Activated CD4-positive, CD25-positive, alpha-beta regulatory T cell treated with anti-CD3 and anti-CD28 coated beads, Interleukin-2, amount 50 U/mL, for 24 hours (primary cell): ENCODE measurements around the gene TNFRSF25.
"Not testable (repeated sequence)": the region's sequence is repeated elsewhere in the genome, so short reads cannot be mapped to it uniquely, and the experiment has no call there.

Source experiments
- ATAC-seq, 2 donors: fragments of 150-1000 bp; cut with Tn5 transposase; one replicate each; pipeline ENCODE4 v1.10.0; 2021; ENCODE audit warnings: mild to moderate bottlenecking in 1 of 2, moderate library complexity in 1 of 2

Gene TNFRSF25

DNA sequence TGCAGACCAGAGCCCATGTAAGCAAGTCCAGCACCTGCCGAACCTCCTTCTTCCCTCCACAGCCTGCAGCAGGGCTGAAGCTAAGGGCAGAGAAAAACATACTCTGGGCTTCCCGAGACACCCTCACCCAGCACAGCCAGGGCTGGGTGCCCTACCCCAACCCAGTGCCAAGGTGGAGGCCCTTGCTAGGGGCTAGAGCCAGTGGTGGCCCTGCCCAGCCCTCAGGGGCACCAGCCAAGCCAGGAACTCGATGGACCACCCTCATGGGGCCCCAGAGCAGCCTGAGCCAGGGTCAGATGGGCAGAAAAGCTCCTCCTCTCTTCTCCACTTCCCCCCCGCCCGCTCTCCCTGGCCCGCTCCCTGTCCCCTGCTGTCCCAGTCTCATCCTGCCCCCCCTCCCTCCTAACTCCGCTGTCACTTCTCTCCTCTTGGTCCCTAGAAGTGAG lies 15.9 kb downstream of the TNFRSF25 start:
- ATAC-seq: no peak

DNA sequence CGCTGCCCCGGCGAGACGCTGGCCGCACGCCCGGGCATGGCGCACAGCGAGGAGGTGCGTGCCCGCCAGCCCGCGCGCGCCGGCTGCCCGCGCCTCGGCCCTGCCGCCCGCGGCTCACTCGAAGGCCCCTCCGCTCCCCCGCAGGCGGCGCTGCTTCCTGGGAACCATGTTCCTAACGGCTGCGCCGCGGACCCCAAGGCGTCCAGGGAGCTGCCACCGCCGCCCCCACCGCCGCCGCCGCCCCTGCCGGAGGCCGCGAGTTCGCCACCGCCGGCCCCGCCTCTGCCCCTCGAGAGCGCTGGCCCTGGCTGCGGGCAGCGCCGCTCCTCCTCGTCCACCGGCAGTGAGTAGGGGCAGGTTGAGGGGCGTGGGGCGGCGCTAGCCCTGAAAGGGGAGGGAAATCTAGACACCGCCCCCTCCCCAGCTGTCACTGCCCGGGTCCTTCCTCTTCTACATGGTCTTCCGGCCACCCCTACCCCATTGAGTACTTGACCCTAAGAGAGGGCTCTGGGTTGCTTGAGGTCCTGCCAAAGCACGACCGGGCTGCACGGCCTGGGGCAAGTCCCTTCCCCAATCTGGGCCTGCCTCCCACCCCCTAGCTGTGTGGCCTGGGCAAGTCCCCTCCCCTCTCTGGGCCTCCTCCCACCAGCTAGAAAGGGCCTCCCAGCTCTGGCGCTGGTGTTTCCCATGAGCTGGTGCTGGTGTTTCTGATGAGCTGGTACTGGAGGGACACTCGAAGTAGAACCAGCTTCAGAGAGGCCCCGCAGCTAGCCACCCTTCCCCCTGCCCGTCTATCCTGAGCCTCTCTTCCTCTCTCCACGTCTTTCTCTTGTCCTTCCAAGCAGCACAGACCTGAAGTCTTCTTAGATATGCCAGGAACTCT lies 17.0 kb downstream of the TNFRSF25 start:
- peak; percentile 14 to 33 for ATAC-seq

DNA sequence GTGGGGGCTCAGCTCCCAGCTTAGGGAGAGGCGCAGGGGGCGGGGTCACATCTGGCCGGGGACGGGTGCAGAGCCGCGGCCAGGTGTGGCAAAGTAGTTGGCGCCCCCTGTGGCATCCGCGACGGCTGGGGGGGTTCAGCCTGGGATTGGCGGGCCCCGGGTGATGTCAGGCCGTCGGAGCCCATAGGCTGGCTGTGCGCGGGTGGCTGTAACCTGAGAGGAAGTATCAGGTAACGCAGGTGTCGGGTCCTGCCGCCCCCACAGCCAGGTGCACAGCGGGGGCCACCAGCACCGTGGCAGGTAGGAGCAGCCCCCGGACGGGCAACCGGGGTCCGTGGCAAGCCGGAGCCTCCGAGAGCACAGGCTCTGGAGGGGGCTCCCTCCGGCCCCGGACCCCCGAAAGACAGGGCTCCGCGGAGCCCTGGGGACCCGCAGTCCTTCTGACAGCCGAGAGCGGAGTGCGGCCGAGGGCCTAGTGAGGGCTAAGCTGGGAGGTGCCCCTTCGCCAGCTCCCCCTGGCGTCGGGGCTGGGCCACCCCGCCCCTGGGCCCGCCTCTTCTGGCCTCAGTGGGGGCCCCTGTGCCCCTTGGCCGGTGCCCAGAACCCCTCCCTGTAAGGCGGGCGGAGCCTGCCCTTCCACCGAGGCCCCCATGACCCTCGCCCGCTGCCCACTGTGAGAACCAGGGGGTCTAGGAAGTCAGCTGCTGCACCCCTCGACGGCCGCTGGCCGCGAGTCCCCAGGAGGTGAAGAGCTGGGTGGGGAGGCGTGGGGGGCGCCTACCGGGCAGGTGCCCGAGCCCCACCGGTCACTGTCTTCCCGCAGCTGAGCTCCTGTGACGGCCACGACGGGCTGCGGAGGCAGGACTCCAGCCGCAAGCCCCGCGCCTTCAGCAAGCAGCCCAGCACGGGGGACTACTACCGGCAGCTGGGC lies 17.9 kb downstream of the TNFRSF25 start:
- ATAC-seq: peak; percentile 26 to 37

DNA sequence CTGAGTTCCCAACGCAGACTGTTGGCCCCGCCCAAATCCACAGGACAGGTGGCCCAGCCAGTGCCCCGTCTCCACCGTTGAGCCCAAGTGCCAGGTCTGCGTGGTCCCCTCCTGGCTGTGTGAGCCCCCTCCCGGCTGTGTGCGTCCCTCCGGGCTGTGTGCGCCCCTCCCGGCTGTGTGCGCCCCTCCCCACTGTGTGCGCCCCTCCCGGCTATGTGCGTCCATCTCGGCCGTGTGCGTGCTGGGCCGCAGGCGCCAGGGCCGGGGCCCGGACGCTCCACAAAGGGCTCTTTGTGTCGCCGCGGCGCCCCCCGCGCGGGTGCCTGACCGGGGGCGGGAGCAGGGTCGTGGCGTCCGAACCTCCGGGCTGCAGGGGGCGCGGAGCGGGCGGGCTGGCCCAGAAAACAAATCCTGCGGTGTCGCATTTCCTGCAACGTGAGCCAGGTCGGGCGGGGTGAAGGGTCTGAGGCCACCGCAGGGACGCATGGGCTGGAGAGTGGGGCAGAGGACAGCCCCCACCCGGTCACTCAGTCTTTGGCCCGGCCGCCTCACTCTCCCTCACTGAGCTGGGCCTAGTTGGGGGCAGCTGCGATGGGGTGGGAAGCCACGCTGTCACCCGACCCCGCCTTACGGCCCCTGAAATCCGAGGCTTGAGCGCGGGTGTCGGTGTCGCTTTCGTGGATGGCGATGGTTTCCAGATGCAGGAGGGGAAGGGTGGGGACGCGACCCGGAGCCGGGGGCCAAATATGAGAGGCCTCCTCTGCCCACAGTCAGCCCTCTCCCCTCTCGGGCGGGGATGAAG lies 18.8 kb downstream of the TNFRSF25 start:
- no peak for ATAC-seq

DNA sequence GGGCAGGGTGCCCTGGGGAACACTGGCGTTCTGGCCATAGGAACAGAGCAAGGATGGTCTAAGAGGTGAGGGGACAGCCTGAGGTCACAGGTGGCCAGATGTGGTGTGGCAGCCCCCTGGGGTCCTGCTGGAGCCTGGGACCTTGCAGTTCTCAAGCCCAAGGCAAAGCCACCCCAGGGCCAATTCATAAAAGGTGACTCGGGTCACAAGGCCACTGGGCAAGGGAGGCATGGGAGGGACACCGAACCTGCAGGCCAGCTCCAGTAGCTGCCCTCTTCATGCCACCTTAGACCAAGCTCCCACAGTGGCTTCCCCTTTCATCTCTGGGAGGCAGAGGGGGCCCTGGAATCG lies 19.3 kb downstream of the TNFRSF25 start:
- ATAC-seq: no peak

DNA sequence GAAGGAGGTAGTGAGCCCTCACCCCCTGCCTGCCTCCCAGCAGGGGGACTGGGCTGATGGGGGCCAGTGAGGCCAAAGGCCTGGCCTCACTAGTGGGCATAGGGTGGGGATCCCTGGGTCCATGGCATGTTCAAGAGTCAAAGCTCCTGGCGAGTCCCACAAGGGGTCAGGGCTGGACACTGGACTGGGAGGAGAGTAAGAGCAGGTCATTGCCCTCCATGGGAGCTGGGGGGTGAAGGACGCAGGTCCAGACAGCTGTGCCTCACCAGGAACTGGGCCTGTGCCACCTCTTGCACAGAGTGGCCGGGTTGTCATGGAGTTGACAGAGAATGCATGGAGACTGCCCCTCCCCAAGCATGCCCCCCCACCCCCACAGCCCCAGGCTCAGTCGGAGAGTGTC lies 20.0 kb downstream of the TNFRSF25 start:
- not testable (repeated sequence) for ATAC-seq

DNA sequence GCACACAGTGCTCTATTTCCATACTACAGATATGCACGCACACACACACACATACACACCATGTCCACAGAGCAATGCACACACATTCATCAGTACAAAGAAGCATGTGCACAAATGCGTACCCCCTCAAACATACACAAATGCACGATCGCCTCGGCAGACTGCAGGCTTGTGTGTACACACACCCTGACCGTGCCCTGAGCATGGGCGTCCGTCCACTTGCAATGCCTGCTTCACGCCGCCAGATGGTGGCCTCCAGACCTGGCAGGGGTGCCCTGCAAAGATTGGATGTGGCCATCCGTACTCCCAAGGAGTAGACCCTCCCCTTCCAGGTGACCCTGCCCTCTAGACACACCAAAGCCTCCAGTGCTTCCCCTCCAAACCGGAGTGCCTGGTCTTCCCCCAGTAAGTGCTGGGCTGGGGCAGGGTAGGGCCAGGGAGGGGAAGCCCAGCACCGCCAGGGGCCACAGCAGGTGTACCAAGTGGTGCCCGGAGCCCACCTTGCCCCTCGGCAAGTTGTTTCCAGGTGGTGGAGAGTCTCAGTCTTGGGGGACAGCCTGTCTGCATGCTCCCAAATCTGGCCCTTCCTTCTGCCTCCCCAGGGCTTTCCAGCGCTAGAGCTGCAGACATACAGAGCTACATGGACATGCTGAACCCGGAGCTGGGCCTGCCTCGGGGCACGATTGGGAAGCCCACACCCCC lies 20.8 kb downstream of the TNFRSF25 start:
- no peak for ATAC-seq

DNA sequence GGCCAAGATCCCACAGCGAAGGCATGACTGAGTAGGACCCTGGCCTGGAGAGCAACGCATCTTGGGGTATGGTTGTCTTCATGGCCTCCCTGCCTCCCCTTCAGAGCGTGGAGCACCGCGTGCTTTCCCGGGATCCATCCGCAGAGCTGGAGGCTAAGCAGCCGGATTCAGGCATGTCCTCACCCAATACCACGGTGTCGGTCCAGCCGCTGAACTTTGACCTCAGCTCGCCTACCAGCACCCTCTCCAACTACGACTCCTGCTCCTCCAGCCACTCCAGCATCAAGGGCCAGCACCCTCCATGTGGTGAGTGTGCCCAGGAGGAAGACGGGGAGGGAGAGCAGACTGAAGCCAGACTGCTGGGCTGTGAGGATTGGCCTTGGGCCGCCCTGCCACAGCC lies 21.6 kb downstream of the TNFRSF25 start:
- ATAC-seq: no peak

DNA sequence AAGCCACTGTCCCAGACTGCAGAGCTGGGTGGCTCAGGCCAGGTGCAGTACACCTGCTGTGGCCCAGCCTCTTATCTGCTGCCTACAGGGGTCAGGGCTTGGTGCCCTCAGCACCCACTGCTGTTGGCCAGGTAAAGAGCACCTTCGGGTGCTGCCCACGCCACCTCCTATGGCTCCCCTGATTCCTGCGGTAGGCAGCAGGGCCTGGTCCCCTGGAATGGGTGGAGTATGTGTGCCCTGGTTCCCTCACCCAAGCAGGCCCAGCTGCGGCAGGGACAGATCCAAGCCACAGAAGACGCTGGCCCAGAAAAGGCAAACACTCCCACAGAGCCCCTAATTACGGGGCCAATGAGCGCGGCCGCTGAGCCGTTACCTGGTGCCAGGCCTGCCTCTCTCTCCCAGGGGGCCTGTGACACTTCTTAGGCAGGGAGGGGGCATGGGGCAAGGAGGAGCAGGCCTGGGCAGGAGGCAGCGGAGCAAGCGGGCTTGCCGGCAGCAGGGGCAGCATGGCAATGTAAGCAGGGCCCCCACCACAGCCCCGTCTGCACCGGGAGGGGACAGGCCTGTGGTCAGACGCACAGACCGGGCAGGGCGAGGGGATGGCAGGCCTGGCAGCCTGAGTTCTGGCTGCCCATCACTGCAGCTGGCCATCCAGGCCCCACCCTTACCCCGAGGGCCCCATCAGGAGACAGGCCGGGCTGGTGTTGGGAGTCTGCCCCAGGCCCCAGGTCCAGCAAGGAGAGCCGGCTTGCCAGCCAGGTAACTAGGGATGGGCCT lies 22.4 kb downstream of the TNFRSF25 start:
- ATAC-seq: no peak

DNA sequence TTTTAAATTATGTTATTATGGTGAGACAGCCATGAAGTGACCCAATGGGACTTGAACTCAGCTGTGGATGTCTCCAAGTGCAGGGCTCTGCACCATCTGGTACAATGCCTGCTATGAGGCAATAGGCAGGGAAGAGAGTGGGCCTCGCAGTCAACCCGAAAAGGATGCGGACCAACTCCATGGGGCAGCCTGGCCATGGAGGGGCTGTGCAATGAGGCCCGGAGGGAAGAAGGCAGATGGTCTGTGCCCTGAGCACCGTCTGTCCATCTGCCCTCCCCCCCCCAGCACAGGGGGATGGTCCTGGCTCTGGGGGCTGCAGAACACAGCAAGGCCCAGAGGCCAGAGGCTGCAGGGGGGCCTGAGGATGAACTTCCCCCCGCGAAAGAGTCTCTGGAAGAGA lies 24.4 kb downstream of the TNFRSF25 start:
- no peak for ATAC-seq

DNA sequence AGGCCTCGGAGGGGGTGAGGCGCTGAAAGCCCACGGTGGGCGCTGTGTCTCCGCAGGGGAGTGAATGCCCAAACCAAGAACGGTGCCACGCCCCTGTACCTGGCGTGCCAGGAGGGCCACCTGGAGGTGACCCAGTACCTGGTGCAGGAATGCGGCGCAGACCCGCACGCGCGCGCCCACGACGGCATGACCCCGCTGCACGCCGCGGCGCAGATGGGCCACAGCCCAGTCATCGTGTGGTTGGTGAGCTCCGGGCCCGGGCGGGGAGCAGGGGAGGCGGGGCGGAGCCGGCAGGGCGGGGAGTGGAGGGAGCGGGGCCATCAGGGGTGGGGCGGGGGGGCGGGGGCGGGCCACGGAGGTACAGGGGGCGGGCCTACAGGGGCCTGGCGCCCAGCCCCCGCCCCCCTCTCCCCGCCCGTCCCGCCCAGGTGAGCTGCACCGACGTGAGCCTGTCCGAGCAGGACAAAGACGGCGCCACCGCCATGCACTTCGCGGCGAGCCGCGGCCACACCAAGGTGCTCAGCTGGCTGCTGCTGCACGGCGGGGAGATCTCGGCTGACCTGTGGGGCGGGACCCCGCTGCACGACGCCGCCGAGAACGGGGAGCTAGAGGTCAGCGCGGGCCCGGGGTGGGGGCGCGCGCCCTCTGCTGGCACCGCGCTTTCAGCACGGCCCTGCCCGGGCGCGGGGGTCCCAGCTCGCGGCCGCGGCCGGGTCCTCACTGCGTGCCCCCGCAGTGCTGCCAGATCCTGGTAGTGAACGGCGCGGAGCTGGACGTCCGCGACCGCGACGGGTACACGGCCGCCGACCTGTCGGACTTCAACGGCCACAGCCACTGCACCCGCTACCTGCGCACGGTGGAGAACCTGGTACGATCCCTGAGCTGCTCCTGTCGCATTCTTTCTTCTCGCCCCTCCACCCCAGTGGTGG lies 25.5 kb downstream of the TNFRSF25 start:
- peak; percentile 83 to 87 for ATAC-seq

DNA sequence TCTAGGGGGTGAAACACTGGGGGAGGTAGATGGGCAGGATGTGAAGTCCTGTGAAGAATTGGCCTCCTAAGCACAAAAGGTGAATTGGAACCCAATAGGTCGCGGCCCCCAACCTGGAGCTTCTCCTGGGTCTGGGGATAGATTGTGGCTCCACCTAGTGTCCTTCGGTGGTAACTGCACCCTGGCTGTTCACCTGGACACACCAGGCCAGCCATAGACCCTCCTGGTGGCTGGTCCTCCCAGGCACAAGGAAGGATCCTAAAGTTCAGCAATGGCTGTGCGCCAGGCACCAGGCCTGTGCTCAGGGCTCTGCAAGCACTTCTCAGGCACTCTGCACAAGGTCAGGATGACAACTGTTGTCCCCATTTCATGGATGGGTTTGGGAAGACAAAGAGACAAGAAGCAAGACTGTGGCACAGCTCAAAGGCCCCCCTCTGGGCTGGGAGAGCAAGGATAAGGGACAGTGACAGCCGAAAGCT lies 27.9 kb downstream of the TNFRSF25 start:
- peak; percentile 61 to 74 for ATAC-seq

DNA sequence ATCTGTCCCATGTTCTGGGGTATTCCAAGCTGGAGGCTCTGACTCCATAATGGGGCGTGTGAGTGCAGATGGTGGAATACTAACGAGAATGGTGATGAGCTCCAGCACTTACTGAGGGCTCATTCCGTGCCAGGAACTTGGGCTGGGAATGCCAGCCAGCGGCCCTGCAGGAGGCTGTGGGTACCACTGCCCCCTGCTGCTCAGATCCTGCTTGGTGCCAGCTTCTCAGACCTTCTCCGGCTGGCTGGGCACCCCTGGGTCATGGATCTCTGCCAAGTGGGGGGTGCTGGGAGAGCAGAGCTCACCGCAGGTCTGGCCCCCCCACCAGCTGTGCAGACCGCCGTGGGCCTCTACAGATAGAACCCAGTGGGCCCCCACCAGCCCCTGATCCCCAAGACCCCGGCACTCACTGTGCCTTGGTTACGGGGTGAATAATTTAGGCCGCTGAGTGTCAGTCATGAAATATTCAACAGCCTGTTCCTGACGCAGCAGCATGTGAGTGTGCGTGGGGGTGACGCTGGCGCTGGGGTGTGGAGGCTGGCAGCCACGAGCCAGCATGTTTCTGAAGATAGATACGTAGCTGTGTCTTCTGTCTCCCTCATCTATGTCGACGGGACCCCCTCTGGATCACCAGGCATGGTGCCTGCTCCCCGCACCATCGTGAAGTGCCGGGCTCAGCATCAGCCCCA lies 28.8 kb downstream of the TNFRSF25 start:
- not testable (repeated sequence) for ATAC-seq

DNA sequence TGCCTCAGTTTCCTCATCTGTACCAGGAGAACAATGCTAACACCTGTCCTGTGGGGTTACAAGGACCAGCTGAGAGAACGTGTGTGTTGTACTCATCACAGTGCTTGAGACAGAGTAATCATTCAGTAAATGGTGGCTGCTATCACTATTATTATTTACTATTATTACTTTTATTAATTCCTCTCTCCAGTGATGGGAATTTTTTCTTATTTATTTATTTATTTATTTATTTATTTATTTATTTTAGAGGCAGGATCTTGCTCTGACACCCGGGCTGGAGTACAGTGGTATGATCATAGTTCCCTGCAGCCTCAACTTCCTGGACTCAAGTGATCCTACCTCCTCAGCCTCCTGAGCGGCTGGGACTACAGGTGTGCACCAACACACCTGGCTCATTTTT lies 29.7 kb downstream of the TNFRSF25 start:
- not testable (repeated sequence) for ATAC-seq

DNA sequence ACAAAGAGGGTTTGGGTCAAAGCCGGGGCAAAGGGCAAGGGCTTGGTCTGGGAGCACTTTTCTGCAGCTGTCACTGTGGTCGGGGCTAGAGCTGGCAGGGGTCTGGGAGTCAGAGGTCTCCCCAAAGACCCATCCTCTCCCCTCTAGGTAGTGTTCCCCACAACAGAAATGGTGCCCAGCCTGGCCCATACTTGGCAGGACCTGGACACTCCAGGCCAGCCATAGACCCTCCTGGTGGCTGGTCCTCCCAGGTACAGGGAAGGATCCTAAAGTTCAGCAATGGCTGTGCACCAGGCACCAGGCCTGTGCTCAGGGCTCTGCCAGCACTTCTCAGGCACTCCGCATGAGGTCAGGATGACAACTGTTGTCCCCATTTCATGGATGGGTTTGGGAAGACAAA lies 30.4 kb downstream of the TNFRSF25 start:
- no peak for ATAC-seq

DNA sequence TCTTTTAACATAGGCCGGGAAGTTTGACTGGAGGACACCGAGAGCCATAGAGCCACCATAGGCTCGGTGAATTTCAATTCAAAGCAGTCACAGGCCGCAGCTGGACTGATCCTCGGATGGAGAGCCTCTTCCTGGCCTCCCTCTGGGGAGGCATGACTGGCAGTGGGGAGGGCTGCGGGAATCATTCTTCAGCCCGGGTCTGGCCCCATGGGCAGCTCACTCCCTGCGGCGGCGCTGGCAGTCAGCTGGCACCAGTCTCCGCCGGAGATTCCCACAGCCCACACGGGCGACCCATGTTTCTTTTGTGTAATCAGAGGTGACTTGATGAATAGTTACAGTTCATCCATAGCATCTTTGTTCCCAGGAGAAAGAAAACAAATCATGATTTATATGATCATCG lies 30.8 kb downstream of the TNFRSF25 start:
- no peak for ATAC-seq

DNA sequence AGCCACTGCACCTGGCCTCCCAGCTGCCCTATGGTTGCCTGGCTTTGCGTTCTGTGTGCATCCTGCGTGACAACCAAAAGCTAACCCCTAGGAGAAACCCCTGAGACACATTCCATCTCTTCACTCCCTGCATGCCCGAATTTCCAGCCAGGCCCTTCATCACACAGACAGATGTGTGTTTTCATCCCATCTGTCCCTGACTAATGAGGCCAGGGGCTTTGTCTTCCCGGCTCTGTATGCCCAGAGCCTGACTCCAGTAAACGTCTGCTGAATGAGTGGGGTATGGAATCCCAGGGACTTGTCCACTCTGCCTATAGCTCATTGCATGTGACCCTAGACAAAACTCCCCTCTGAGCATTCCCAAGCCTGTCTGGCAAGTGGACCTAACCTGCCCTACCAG lies 31.8 kb downstream of the TNFRSF25 start:
- no peak for ATAC-seq

DNA sequence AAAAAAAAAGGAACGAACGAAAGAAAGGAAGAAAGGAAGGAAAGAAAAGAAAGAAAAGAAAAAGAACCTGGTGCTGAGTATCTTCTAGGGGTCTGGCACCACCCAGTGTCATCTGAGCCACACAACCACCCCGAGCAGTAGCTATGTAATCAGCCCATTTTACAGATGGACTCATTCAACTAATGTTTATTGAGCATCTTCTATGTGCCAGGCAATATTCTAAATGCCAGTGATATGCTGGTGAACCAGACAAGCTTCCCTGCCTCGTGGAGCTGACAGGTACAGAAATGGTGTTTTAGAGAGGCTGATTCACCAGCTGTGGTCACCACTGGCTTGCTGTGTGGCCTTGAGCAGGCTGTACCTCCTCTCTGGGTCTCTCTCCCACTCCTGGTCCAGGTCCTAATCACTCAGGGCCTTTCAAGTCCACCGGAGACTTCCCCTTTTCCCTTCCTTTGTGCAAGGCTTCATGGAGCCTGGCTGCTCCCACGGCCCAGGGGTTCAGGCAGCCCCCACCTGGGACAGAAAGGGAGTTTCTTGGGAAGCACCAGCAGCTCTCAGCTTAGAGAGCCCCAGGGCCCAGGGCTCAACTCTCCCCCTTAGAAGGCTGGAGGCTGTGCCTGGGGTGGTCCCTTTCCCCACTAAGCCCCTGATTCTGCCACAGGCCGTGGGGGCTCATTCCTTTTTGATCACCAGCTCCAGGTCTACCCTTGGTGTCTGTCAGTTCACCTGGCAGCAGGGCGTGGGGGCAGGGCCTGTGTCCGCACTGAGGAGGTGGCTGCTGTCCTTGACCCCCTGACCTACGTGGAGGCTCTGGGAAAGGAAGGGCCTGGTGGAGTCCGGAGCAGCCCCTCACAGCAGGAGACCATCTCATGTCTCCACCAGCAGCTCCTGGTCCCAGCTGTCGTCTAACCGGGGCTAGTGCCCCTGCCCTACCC lies 34.1 kb downstream of the TNFRSF25 start:
- not testable (repeated sequence) for ATAC-seq
